HG03432 (cell line): ENCODE results near the gene ATP6V1C2.
"Not testable (repeated sequence)": the region's sequence is repeated elsewhere in the genome, so short reads cannot be mapped to it uniquely, and the experiment has no call there.

Experiments used
- ATAC-seq: cut with Tn5 transposase; IDR thresholded peaks from one replicate; pipeline ENCODE4 v1.9.1; 2021; ENCODE audit warnings: mild to moderate bottlenecking, moderate library complexity; ENCODE audit not compliant: unreplicated experiment

Gene ATP6V1C2

DNA sequence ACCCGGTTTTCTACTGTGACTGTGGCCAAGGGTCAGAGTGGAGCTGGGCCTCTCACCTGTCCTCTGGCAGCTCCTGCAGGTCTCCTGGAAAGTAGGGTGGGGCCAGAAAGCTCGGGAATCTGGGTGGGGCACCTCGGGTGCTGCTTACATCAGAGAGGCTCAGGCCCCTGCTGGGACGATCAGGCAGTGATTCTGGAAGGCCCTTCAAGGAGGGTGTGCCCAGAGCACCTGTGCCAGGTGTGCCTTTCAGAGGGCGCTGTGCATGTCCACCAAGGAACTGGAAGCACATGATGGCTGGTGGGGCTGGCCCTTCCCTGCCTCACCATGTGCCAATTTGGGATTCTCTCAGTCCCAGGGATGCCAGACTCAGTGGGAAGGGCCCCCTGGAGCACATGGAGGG is 44.0 kb downstream of the ATP6V1C2 start:
- ATAC-seq: no peak

GRCh38 chr2:10765914-10766313 is 44.5 kb downstream of the ATP6V1C2 start:
- ATAC-seq: no peak

GRCh38 chr2:10768063-10768507 is 46.7 kb downstream of the ATP6V1C2 start:
- ATAC-seq: no peak

DNA sequence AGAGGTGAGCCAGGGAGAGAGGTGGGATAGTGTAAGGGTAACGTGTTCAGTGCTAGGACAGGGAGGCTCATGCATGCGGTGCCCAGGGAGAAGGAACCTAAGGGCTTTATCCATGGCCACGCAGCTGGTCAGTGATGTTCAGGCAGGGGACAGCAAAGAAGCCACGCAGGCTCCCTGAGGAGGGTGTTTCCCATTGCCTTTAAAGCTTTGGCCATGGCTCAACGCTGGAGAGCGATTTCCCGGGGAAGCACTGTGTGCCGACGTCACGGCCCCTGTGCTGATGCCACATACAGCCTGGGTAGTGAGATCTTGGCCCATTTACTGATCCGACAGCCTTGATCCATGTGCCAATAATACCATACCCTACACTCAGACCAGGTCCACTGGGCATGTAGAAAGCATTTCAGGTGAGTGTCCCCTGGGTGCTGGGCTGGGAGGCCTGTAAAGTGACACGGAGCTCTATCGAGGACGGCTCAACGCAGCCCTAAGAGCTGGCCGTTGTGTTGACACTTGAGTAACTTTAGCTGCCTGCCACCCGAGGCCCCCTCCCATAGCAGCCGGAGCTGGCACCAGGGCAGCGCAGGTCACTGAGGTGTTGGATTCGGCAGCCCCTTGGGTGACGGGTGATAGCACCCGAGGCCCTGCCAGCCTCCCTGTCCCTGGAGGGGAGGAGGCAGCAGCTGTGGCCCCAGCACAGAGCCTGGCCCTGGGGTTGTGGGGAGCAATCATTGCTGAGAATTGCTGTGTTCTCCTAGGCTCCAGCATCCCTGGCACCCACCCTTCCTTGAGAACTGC is 49.7 kb downstream of the ATP6V1C2 start:
- no peak for ATAC-seq

DNA sequence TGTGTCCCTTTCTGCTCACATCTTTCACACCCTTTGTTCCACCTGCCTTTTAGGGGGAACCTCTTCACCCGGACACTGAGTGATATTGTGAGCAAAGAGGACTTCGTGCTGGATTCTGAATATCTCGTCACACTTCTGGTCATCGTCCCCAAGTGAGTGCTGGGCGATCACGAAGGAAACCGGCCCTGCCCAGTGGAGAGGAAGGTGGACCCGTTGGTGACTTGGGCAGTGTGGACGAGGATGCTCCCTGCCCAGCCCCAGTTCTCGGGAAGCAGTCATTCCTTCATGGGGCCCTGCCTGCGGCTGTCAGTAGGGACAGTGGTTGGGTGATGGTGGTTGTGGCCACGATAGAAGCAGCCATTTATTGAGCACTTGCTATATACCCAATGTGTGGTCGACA is 50.4 kb downstream of the ATP6V1C2 start:
- no peak for ATAC-seq

GRCh38 chr2:10772201-10772867 is 50.9 kb downstream of the ATP6V1C2 start:
- ATAC-seq: no peak

- no peak for ATAC-seq
Measured at GRCh38 chr2:10772868-10773215, 51.4 kb downstream of the ATP6V1C2 start.

DNA sequence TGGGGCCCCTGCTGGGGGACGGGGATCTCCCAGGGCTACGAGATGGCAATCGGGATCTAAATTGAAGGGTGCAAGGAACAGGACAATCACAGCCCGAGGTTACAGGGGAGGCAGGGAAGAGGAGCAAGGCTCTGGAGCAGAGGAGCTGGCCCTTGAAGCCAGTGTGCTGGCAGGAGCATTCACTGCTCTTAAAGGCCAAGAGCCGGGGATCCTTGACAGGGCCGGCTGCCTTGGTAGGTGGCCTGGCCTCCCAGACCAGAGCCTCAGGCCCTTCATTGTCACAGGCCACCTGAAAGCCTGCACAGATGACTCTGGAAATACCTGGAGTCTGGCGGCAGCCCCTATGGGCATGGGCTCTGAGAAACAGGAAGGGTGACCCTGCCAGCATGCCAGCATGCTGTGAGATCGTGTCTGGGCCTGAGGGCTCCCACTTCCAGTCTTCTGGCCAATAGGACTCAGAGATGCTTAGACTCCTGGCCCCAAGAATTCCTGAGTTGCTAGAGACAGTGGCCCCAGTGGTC is 52.5 kb downstream of the ATP6V1C2 start:
- no peak for ATAC-seq

DNA sequence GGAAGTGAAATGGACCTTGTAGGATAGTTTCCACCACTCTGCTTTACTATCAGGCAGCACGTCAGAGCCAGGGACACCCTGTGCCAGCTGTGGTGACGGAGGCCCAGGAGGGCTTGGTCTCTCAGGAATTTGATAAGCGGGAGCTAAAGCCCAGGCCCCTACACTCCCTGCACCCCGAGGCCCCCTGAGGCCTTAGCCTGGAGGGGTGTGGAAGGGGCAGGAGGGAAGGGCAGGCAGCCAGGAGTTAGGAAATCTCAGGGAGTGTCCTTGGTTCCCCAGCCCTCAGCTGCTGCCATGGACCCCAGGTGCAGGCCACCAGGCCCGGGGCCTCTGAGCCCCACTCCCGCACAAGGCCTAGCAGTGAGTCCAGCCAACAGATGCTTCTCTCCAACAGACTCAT is 53.0 kb downstream of the ATP6V1C2 start:
- no peak for ATAC-seq

- ATAC-seq: no peak
Measured at GRCh38 chr2:10775021-10775780, 53.8 kb downstream of the ATP6V1C2 start.

GRCh38 chr2:10775831-10776230 is 54.4 kb downstream of the ATP6V1C2 start:
- ATAC-seq: no peak

- ATAC-seq: no peak
Measured at GRCh38 chr2:10776231-10776977, 55.0 kb downstream of the ATP6V1C2 start.

DNA sequence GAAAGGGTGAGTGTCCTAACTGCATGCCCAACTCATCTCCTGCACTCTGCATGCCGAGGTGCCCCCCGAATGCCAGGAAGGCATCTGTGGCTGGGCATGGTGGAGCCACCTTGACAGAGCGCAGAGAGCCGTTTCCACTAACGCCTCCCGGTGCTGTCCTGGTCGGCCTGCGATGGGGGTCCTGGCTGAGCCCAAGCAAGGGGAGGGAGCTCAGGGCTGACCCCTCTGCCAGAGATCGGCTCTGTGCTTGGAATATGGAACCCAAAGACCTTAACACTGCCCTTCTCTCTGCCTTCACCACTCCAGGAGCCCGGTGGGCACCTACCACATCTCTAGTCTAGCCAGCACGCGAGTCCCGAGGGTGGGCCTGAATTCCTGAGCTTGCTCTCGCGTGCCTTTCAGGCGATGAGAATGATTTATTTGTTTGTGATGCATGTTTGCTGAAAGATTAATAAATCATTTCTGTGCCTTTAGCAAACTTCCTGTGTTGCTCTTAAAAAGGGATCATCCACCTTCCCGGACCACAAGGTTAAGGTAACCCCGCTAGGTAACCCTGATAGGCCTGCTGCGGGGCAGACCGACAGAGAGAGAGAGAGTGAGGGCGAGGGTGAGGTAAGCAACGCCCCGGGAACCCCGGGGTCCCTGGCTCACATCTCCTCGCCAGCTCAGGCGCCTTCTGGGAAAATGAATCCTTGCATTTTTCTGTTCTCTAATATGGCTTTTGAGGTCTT is 55.8 kb downstream of the ATP6V1C2 start:
- ATAC-seq: no peak

GRCh38 chr2:10777842-10778723 is 56.7 kb downstream of the ATP6V1C2 start:
- no peak for ATAC-seq

- no peak for ATAC-seq
Measured at GRCh38 chr2:10778724-10779115, 57.3 kb downstream of the ATP6V1C2 start.

- ATAC-seq: no peak
Measured at GRCh38 chr2:10779776-10780490, 58.5 kb downstream of the ATP6V1C2 start.

DNA sequence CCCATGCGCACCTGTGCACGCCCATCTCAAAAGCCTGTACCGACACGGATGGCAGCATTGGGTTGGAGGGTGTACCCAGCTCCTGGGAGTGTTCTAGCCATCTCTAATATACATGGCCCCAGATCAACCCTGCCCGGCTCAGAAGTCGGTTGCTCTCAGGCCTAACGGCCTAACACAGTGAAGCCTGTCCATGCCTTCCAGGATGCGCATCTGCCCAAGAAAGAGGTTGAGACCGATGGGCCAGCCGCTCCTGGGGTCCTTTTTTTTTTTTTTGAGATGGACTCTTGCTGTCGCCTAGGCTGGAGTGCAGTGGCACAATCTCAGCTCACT is 59.0 kb downstream of the ATP6V1C2 start:
- ATAC-seq: no peak

GRCh38 chr2:10780821-10781220 is 59.4 kb downstream of the ATP6V1C2 start:
- ATAC-seq: not testable (repeated sequence)

- ATAC-seq: no peak
Measured at GRCh38 chr2:10781746-10782145, 60.3 kb downstream of the ATP6V1C2 start.
